CMK (cell line): ENCODE results near the gene LLGL2.

ENCODE experiments used
- DNase-seq: peaks from one replicate; pipeline ENCODE4 v3.0.0-alpha.2; 2010; ENCODE audit warnings: low read depth

Gene LLGL2

GRCh38 chr17:75614556-75615270 is 89.2 kb downstream of the LLGL2 start:
- no peak for DNase-seq

GRCh38 chr17:75615301-75615700 is 89.8 kb downstream of the LLGL2 start:
- DNase-seq, result no peak

GRCh38 chr17:75616521-75617122 is 91.1 kb downstream of the LLGL2 start:
- no peak for DNase-seq

- DNase-seq, result no peak
Observed at GRCh38 chr17:75617218-75617617, 91.7 kb downstream of the LLGL2 start.

GRCh38 chr17:75617675-75618074 is 92.2 kb downstream of the LLGL2 start:
- no peak for DNase-seq

GRCh38 chr17:75619506-75620431 is 94.3 kb downstream of the LLGL2 start:
- no peak for DNase-seq

- no peak for DNase-seq
Observed at GRCh38 chr17:75621489-75621888, 96.0 kb downstream of the LLGL2 start.

- no peak for DNase-seq
Observed at GRCh38 chr17:75622076-75622475, 96.6 kb downstream of the LLGL2 start.

- DNase-seq, result no peak
Observed at GRCh38 chr17:75622771-75623273, 97.3 kb downstream of the LLGL2 start.

GRCh38 chr17:75623386-75623785 is 97.9 kb downstream of the LLGL2 start:
- DNase-seq, result no peak

GRCh38 chr17:75624021-75624420 is 98.5 kb downstream of the LLGL2 start:
- DNase-seq, result no peak
